ENCODE measurements around the gene NEDD4L.

The NEDD4L gene

DNA sequence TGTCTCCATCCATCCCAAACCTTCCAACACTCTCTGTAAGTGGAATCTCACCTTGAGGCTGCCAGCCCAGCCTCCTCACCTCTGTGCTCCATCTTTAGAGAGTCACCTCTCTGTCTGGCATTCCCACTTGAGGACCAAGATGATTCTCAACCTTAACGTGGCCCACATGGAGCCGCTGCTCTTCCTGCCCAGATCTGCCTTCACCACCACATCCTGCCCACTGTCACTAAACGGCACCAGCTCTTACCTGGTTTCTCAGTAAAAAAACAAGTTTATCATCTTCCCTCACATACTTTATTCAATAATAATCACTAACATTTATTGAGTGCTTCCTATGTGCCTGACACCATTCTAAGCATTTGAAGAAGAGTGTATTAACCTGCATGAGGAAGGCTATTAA is 80.4 kb downstream of the NEDD4L start:
- Histone ChIP-seq H3K9ac (ENCODE audit: low read length) (no peak overlapping the region), H2BK120ac (ENCODE audit: insufficient read depth, low read length, poor library complexity) (no peak overlapping the region), H3K27ac (ENCODE audit: low read depth, low read length) (no peak overlapping the region), H4K8ac (ENCODE audit: low read depth, low read length) (no peak overlapping the region), H3K23ac (ENCODE audit: low read length) (no peak overlapping the region), H3K27me3 (ENCODE audit: insufficient read depth, low read length) (no peaks in the 10 kb centered on the region), H3K9me3 (ENCODE audit: insufficient read depth, low read depth, low read length) (peaks cover 1% of the 10 kb centered on the region), H3K4me2 (ENCODE audit: low read length) (no peak overlapping the region), H3K4me3 (ENCODE audit: low read depth, low read length) (no peak overlapping the region), H3K4me1 (ENCODE audit: control insufficient read depth in 1 of 2, insufficient read depth in 2 of 2, low read length in 2 of 2) (no peaks in the 10 kb centered on the region), H2BK12ac (ENCODE audit: low read length) (no peak overlapping the region), H3K79me1 (ENCODE audit: low read length) (no peaks in the 10 kb centered on the region), H4K12ac (ENCODE audit: low read depth, low read length) (no peak overlapping the region), H3K18ac (ENCODE audit: low read length) (no peak overlapping the region), H3K4ac (ENCODE audit: low read depth, low read length) (no peak overlapping the region), H3K36me3 (ENCODE audit: control insufficient read depth in 1 of 2, insufficient read depth in 2 of 2, low read length in 2 of 2) (no peaks in the 10 kb centered on the region), H2AK5ac (ENCODE audit: low read length) (no peak overlapping the region), H2AFZ (ENCODE audit: insufficient read depth, low read length, poor library complexity) (no peak overlapping the region), H2BK5ac (ENCODE audit: low read depth, low read length, poor library complexity) (no peak overlapping the region), H3K14ac (ENCODE audit: low read length) (no peak overlapping the region), H3K79me2 (ENCODE audit: control insufficient read depth, insufficient read depth, low read length, poor library complexity) (no peaks in the 10 kb centered on the region), H4K91ac (ENCODE audit: low read depth, low read length) (no peak overlapping the region)
- no CpG with 5 or more reads among the region's 3 CpGs for WGBS (ENCODE audit: extremely low coverage, insufficient coverage, insufficient read length)
- DNase-seq: no peak

- no peak overlapping the region for H3K4me3 ChIP-seq (ENCODE audit: low read depth, low read length)
- no CpG with 5 or more reads among the region's 3 CpGs for WGBS (ENCODE audit: extremely low coverage, insufficient coverage, insufficient read length)
- H4K8ac ChIP-seq (ENCODE audit: low read depth, low read length): no peak overlapping the region
- no peaks in the 10 kb centered on the region for H3K4me1 ChIP-seq (ENCODE audit: control insufficient read depth in 1 of 2, insufficient read depth in 2 of 2, low read length in 2 of 2)
- H3K27ac ChIP-seq (ENCODE audit: low read depth, low read length): no peak overlapping the region
- H3K36me3 ChIP-seq (ENCODE audit: control insufficient read depth in 1 of 2, insufficient read depth in 2 of 2, low read length in 2 of 2): no peaks in the 10 kb centered on the region
- no peak overlapping the region for H3K23ac ChIP-seq (ENCODE audit: low read length)
- H4K12ac ChIP-seq (ENCODE audit: low read depth, low read length): no peak overlapping the region
- H3K9me3 ChIP-seq (ENCODE audit: insufficient read depth, low read depth, low read length): peaks cover 1% of the 10 kb centered on the region
- no peak overlapping the region for H2AK5ac ChIP-seq (ENCODE audit: low read length)
- DNase-seq: no peak
- H2BK120ac ChIP-seq (ENCODE audit: insufficient read depth, low read length, poor library complexity): no peak overlapping the region
- no peak overlapping the region for H3K18ac ChIP-seq (ENCODE audit: low read length)
- no peak overlapping the region for H2BK5ac ChIP-seq (ENCODE audit: low read depth, low read length, poor library complexity)
- H3K4me2 ChIP-seq (ENCODE audit: low read length): no peak overlapping the region
- H3K14ac ChIP-seq (ENCODE audit: low read length): no peak overlapping the region
- H3K4ac ChIP-seq (ENCODE audit: low read depth, low read length): no peak overlapping the region
- no peak overlapping the region for H2BK12ac ChIP-seq (ENCODE audit: low read length)
- no peak overlapping the region for H2AFZ ChIP-seq (ENCODE audit: insufficient read depth, low read length, poor library complexity)
- no peaks in the 10 kb centered on the region for H3K27me3 ChIP-seq (ENCODE audit: insufficient read depth, low read length)
- H3K9ac ChIP-seq (ENCODE audit: low read length): no peak overlapping the region
- H3K79me2 ChIP-seq (ENCODE audit: control insufficient read depth, insufficient read depth, low read length, poor library complexity): no peaks in the 10 kb centered on the region
- H4K91ac ChIP-seq (ENCODE audit: low read depth, low read length): peak overlapping the region; percentile 9
- no peaks in the 10 kb centered on the region for H3K79me1 ChIP-seq (ENCODE audit: low read length)
Measured at GRCh38 chr18:58125183-58125582, 81.2 kb downstream of the NEDD4L start.

DNA sequence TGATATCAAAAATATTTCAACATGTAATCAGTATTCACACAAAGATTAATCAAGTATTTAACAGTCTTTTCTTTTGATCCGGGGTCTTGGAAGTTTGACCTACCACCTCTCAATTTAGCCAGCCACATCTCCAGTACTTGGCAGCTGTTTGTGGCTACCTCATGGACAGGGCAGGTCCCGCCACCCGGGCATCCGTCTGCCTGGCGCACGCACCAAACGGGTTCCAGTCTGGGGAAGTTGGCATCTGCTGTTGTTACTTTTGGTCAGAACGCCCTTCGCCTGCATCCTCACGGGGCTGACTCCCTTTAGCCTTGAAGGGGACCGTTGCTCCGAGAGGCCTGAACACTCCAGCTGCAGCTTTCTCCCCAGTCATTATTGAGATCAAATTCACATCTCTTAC is 81.7 kb downstream of the NEDD4L start:
- Histone ChIP-seq H4K8ac (ENCODE audit: low read depth, low read length) (no peak overlapping the region), H2BK120ac (ENCODE audit: insufficient read depth, low read length, poor library complexity) (no peak overlapping the region), H2AFZ (ENCODE audit: insufficient read depth, low read length, poor library complexity) (no peak overlapping the region), H3K79me2 (ENCODE audit: control insufficient read depth, insufficient read depth, low read length, poor library complexity) (no peaks in the 10 kb centered on the region), H3K9me3 (ENCODE audit: insufficient read depth, low read depth, low read length) (peaks cover 1% of the 10 kb centered on the region), H4K12ac (ENCODE audit: low read depth, low read length) (no peak overlapping the region), H2BK12ac (ENCODE audit: low read length) (no peak overlapping the region), H3K9ac (ENCODE audit: low read length) (no peak overlapping the region), H3K4me2 (ENCODE audit: low read length) (no peak overlapping the region), H3K4me1 (ENCODE audit: control insufficient read depth in 1 of 2, insufficient read depth in 2 of 2, low read length in 2 of 2) (no peaks in the 10 kb centered on the region), H3K79me1 (ENCODE audit: low read length) (no peaks in the 10 kb centered on the region), H3K27me3 (ENCODE audit: insufficient read depth, low read length) (no peaks in the 10 kb centered on the region), H3K4me3 (ENCODE audit: low read depth, low read length) (no peak overlapping the region), H2BK5ac (ENCODE audit: low read depth, low read length, poor library complexity) (no peak overlapping the region), H3K14ac (ENCODE audit: low read length) (no peak overlapping the region), H3K36me3 (ENCODE audit: control insufficient read depth in 1 of 2, insufficient read depth in 2 of 2, low read length in 2 of 2) (no peaks in the 10 kb centered on the region), H3K23ac (ENCODE audit: low read length) (no peak overlapping the region), H2AK5ac (ENCODE audit: low read length) (no peak overlapping the region), H3K4ac (ENCODE audit: low read depth, low read length) (no peak overlapping the region), H3K27ac (ENCODE audit: low read depth, low read length) (no peak overlapping the region), H4K91ac (ENCODE audit: low read depth, low read length) (no peak overlapping the region), H3K18ac (ENCODE audit: low read length) (no peak overlapping the region)
- WGBS (ENCODE audit: extremely low coverage, insufficient coverage, insufficient read length): no CpG with 5 or more reads among the region's 12 CpGs
- DNase-seq: no peak

- Histone ChIP-seq H3K27me3 (ENCODE audit: insufficient read depth, low read length) (no peaks in the 10 kb centered on the region), H2AFZ (ENCODE audit: insufficient read depth, low read length, poor library complexity) (no peak overlapping the region), H3K14ac (ENCODE audit: low read length) (no peak overlapping the region), H3K9me3 (ENCODE audit: insufficient read depth, low read depth, low read length) (peaks cover 1% of the 10 kb centered on the region), H4K12ac (ENCODE audit: low read depth, low read length) (no peak overlapping the region), H3K4ac (ENCODE audit: low read depth, low read length) (no peak overlapping the region), H3K18ac (ENCODE audit: low read length) (peak overlapping the region; percentile 27), H2BK5ac (ENCODE audit: low read depth, low read length, poor library complexity) (peak overlapping the region; percentile 16), H3K9ac (ENCODE audit: low read length) (no peak overlapping the region), H3K4me1 (ENCODE audit: control insufficient read depth in 1 of 2, insufficient read depth in 2 of 2, low read length in 2 of 2) (no peaks in the 10 kb centered on the region), H2BK120ac (ENCODE audit: insufficient read depth, low read length, poor library complexity) (peak overlapping the region; percentile 54), H3K27ac (ENCODE audit: low read depth, low read length) (no peak overlapping the region), H3K79me1 (ENCODE audit: low read length) (no peaks in the 10 kb centered on the region), H3K23ac (ENCODE audit: low read length) (no peak overlapping the region), H2BK12ac (ENCODE audit: low read length) (no peak overlapping the region), H4K8ac (ENCODE audit: low read depth, low read length) (no peak overlapping the region), H3K79me2 (ENCODE audit: control insufficient read depth, insufficient read depth, low read length, poor library complexity) (no peaks in the 10 kb centered on the region), H3K36me3 (ENCODE audit: control insufficient read depth in 1 of 2, insufficient read depth in 2 of 2, low read length in 2 of 2) (no peaks in the 10 kb centered on the region), H4K91ac (ENCODE audit: low read depth, low read length) (no peak overlapping the region), H3K4me2 (ENCODE audit: low read length) (no peak overlapping the region), H2AK5ac (ENCODE audit: low read length) (no peak overlapping the region), H3K4me3 (ENCODE audit: low read depth, low read length) (no peak overlapping the region)
- DNase-seq: peak; percentile 66 to 88
- WGBS (ENCODE audit: extremely low coverage, insufficient coverage, insufficient read length): no CpG with 5 or more reads among the region's 19 CpGs
Measured at GRCh38 chr18:58128381-58129374, 84.7 kb downstream of the NEDD4L start.

Data from trophoblast cell (in vitro differentiated cells and primary cell).